ENCODE results near the gene SRMS.

SRMS gene

GRCh38 chr20:63530788-63531160, 16.8 kb downstream of the SRMS start:
- ATAC-seq (replicated peaks): no peak
- no peaks in the 10 kb centered on the region for H3K36me3 Mint-ChIP-seq (ENCODE audit: insufficient read depth)
- H3K9me3 Mint-ChIP-seq: no peaks in the 10 kb centered on the region
- peaks cover 0 to 5% of the 10 kb centered on the region in 2 donors for H3K4me1 Mint-ChIP-seq (ENCODE audit: low read depth in 2 of 2)
- no peaks in the 10 kb centered on the region for H3K27me3 Mint-ChIP-seq
- no peak overlapping the region for H3K4me3 Mint-ChIP-seq
- no peak overlapping the region for H3K27ac Mint-ChIP-seq
- no peak for DNase-seq

- H3K36me3 Mint-ChIP-seq (ENCODE audit: insufficient read depth): no peaks in the 10 kb centered on the region
- peaks cover 0 to 5% of the 10 kb centered on the region in 2 donors for H3K4me1 Mint-ChIP-seq (ENCODE audit: low read depth in 2 of 2)
- H3K27ac Mint-ChIP-seq: no peak overlapping the region
- DNase-seq (no peak), ATAC-seq (replicated peaks) (no peak)
- no peaks in the 10 kb centered on the region for H3K9me3 Mint-ChIP-seq
- no peak overlapping the region for H3K4me3 Mint-ChIP-seq
- no peaks in the 10 kb centered on the region for H3K27me3 Mint-ChIP-seq
Measured at GRCh38 chr20:63529861-63530787, 17.4 kb downstream of the SRMS start.

- Mint-ChIP-seq H3K27me3 (no peaks in the 10 kb centered on the region), H3K9me3 (no peaks in the 10 kb centered on the region), H3K36me3 (ENCODE audit: insufficient read depth) (no peaks in the 10 kb centered on the region), H3K27ac (no peak overlapping the region), H3K4me3 (no peak overlapping the region), H3K4me1 (ENCODE audit: low read depth in 2 of 2) (peaks cover 2 to 10% of the 10 kb centered on the region in 2 donors)
- DNase-seq: no peak
- no peak for ATAC-seq (replicated peaks)
Measured at GRCh38 chr20:63529180-63529860, 18.2 kb downstream of the SRMS start.

GRCh38 chr20:63527184-63527583, 20.4 kb downstream of the SRMS start:
- no peak for ATAC-seq (replicated peaks)
- Mint-ChIP-seq H3K4me1 (ENCODE audit: low read depth in 2 of 2) (peaks cover 8 to 15% of the 10 kb centered on the region in 2 donors), H3K9me3 (no peaks in the 10 kb centered on the region), H3K27ac (no peak overlapping the region), H3K27me3 (no peaks in the 10 kb centered on the region), H3K36me3 (ENCODE audit: insufficient read depth) (peaks cover 15% of the 10 kb centered on the region), H3K4me3 (no peak overlapping the region)
- no peak for DNase-seq

- DNase-seq (no peak), ATAC-seq (replicated peaks) (no peak)
- Mint-ChIP-seq H3K9me3 (no peaks in the 10 kb centered on the region), H3K27ac (no peak overlapping the region), H3K27me3 (no peaks in the 10 kb centered on the region), H3K4me3 (no peak overlapping the region), H3K36me3 (ENCODE audit: insufficient read depth) (peaks cover 20% of the 10 kb centered on the region), H3K4me1 (ENCODE audit: low read depth in 2 of 2) (peaks cover 11 to 15% of the 10 kb centered on the region in 2 donors)
Measured at GRCh38 chr20:63525971-63526370, 21.6 kb downstream of the SRMS start.

- no peaks in the 10 kb centered on the region for H3K9me3 Mint-ChIP-seq
- no peak for ATAC-seq (replicated peaks)
- H3K27me3 Mint-ChIP-seq: no peaks in the 10 kb centered on the region
- DNase-seq: no peak
- no peak overlapping the region for H3K4me3 Mint-ChIP-seq
- peaks cover 11 to 15% of the 10 kb centered on the region in 2 donors for H3K4me1 Mint-ChIP-seq (ENCODE audit: low read depth in 2 of 2)
- peak overlapping the region in 1 of 2 donors; percentile 53 for H3K27ac Mint-ChIP-seq
- peaks cover 22% of the 10 kb centered on the region for H3K36me3 Mint-ChIP-seq (ENCODE audit: insufficient read depth)
Measured at GRCh38 chr20:63525185-63525584, 22.4 kb downstream of the SRMS start.

- peak overlapping the region in 1 of 2 donors; percentile 82 for H3K27ac Mint-ChIP-seq
- H3K9me3 Mint-ChIP-seq: no peaks in the 10 kb centered on the region
- H3K4me1 Mint-ChIP-seq (ENCODE audit: low read depth in 2 of 2): peaks cover 10 to 16% of the 10 kb centered on the region in 2 donors
- no peaks in the 10 kb centered on the region for H3K27me3 Mint-ChIP-seq
- DNase-seq: no peak
- peaks cover 22% of the 10 kb centered on the region for H3K36me3 Mint-ChIP-seq (ENCODE audit: insufficient read depth)
- no peak for ATAC-seq (replicated peaks)
- peak overlapping the region; percentile 79 to 81 for H3K4me3 Mint-ChIP-seq
Measured at GRCh38 chr20:63522981-63523611, 24.5 kb downstream of the SRMS start.

GRCh38 chr20:63522091-63522868, 25.3 kb downstream of the SRMS start:
- no peaks in the 10 kb centered on the region for H3K27me3 Mint-ChIP-seq
- H3K9me3 Mint-ChIP-seq: no peaks in the 10 kb centered on the region
- DNase-seq (no peak), ATAC-seq (replicated peaks) (no peak)
- peak overlapping the region in 1 of 2 donors; percentile 82 for H3K27ac Mint-ChIP-seq
- peak overlapping the region; percentile 79 to 81 for H3K4me3 Mint-ChIP-seq
- H3K4me1 Mint-ChIP-seq (ENCODE audit: low read depth in 2 of 2): peaks cover 10 to 18% of the 10 kb centered on the region in 2 donors
- peaks cover 22% of the 10 kb centered on the region for H3K36me3 Mint-ChIP-seq (ENCODE audit: insufficient read depth)

GRCh38 chr20:63521602-63522001, 25.9 kb downstream of the SRMS start:
- H3K27ac Mint-ChIP-seq: peak overlapping the region; percentile 71 to 82
- H3K9me3 Mint-ChIP-seq: no peaks in the 10 kb centered on the region
- no peaks in the 10 kb centered on the region for H3K27me3 Mint-ChIP-seq
- ATAC-seq (replicated peaks): no peak
- DNase-seq: no peak
- H3K4me1 Mint-ChIP-seq (ENCODE audit: low read depth in 2 of 2): peaks cover 10 to 18% of the 10 kb centered on the region in 2 donors
- peak overlapping the region; percentile 79 to 81 for H3K4me3 Mint-ChIP-seq
- peaks cover 22% of the 10 kb centered on the region for H3K36me3 Mint-ChIP-seq (ENCODE audit: insufficient read depth)

- H3K27ac Mint-ChIP-seq: peak overlapping the region; percentile 71 to 82
- H3K36me3 Mint-ChIP-seq (ENCODE audit: insufficient read depth): peaks cover 22% of the 10 kb centered on the region
- no peaks in the 10 kb centered on the region for H3K9me3 Mint-ChIP-seq
- no peaks in the 10 kb centered on the region for H3K27me3 Mint-ChIP-seq
- H3K4me1 Mint-ChIP-seq (ENCODE audit: low read depth in 2 of 2): peaks cover 10 to 18% of the 10 kb centered on the region in 2 donors
- ATAC-seq (replicated peaks): peak; percentile 62
- H3K4me3 Mint-ChIP-seq: peak overlapping the region; percentile 79 to 81
- peak; percentile 53 to 70 (median 58) for DNase-seq
Measured at GRCh38 chr20:63520934-63521601, 26.5 kb downstream of the SRMS start.

GRCh38 chr20:63520504-63520933, 27.0 kb downstream of the SRMS start, which contains the start of gene PPDPF:
Gene PPDPF, plus strand, starts transcription at chr20:63520765. Its CDS starts 544 bp downstream, at chr20:63521309.
- no peaks in the 10 kb centered on the region for H3K9me3 Mint-ChIP-seq
- H3K27me3 Mint-ChIP-seq: no peaks in the 10 kb centered on the region
- peak; percentile 77 to 84 (median 80) for DNase-seq
- peaks cover 10 to 18% of the 10 kb centered on the region in 2 donors for H3K4me1 Mint-ChIP-seq (ENCODE audit: low read depth in 2 of 2)
- peak within 1 kb of the TSS; percentile 79 to 81 for H3K4me3 Mint-ChIP-seq
- H3K27ac Mint-ChIP-seq: peak within 1 kb of the TSS; percentile 71 to 82
- peak; percentile 83 for ATAC-seq (replicated peaks)
- H3K36me3 Mint-ChIP-seq (ENCODE audit: insufficient read depth): peaks cover 22% of the 10 kb centered on the region

All from effector memory CD8-positive, alpha-beta T cell (primary cell).